Measurements from ENCODE around the gene MALT1. TPM values are rescaled to one million over a fixed set of nuclear protein-coding genes. Genes with fewer than 3 reads are reported as not detected.

MALT1 gene, protein sequence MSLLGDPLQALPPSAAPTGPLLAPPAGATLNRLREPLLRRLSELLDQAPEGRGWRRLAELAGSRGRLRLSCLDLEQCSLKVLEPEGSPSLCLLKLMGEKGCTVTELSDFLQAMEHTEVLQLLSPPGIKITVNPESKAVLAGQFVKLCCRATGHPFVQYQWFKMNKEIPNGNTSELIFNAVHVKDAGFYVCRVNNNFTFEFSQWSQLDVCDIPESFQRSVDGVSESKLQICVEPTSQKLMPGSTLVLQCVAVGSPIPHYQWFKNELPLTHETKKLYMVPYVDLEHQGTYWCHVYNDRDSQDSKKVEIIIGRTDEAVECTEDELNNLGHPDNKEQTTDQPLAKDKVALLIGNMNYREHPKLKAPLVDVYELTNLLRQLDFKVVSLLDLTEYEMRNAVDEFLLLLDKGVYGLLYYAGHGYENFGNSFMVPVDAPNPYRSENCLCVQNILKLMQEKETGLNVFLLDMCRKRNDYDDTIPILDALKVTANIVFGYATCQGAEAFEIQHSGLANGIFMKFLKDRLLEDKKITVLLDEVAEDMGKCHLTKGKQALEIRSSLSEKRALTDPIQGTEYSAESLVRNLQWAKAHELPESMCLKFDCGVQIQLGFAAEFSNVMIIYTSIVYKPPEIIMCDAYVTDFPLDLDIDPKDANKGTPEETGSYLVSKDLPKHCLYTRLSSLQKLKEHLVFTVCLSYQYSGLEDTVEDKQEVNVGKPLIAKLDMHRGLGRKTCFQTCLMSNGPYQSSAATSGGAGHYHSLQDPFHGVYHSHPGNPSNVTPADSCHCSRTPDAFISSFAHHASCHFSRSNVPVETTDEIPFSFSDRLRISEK
- 51.4 and 70.3 TPM in 2 replicates for total RNA-seq

DNA sequence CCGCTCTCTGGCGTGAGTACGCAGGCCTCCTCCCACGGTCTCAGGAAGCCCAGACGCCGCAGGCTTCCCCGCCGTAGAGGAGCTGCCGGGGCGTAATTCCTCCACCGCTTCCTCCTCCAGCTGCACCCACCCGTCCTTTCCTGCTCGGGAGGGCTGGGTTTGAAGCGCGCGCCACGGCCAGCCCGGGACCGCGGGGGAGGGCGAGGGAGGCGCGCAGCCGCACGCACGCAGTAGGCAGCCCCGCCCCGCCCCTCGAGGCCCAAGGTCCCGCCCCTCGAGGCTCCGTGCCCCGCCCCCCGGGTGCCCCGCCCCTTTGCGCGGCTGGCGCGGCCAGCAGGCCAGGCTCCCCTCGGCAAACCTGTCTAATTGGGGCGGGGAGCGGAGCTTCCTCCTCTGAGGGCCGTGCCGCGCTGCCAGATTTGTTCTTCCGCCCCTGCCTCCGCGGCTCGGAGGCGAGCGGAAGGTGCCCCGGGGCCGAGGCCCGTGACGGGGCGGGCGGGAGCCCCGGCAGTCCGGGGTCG lies at the start of gene MALT1:
Gene MALT1 (plus strand): TSS at position 355 of the 521 bp plus-strand sequence. CDS start 179 bp downstream, outside the sequence.

Other genes with a start within 250 kb of the MALT1 start
- 137 and 182 TPM in 2 replicates for gene ALPK2, start 42.4 kb upstream of the MALT1 start, total RNA-seq
- gene ZNF532, start 193.4 kb downstream of the MALT1 start, total RNA-seq, result 62.0 and 85.8 TPM in 2 replicates

All from placental epithelial cell (primary cell).